HG03521 (cell line): ENCODE results near the gene RPS6KB1.
A peak's percentile ranks its signal among the peaks of the same experiment; 100 is the strongest.
"Not testable (repeated sequence)": the region's sequence is repeated elsewhere in the genome, so short reads cannot be mapped to it uniquely, and the experiment has no call there.

Experiments used
- ATAC-seq: cut with Tn5 transposase; IDR thresholded peaks from one replicate; pipeline ENCODE4 v1.9.1; 2021; ENCODE audit warnings: mild to moderate bottlenecking, moderate library complexity; ENCODE audit not compliant: unreplicated experiment

The RPS6KB1 gene

DNA sequence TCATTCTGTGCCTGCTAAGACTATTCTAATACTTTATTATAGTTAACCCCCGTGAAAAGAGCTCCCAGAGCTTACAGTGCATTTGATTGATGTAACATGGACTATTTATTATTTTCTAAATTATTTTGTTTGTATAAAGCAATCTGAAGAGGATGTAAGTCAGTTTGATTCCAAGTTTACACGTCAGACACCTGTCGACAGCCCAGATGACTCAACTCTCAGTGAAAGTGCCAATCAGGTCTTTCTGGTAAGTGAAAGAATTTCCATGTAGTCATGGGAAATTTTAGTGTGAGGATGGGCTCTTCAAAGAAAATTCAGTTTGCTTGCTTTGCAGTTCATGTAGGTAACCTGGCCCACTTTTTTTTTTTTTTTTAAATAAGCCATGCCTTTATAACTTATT is 47.8 kb downstream of the RPS6KB1 start:
- ATAC-seq = not testable (repeated sequence)

DNA sequence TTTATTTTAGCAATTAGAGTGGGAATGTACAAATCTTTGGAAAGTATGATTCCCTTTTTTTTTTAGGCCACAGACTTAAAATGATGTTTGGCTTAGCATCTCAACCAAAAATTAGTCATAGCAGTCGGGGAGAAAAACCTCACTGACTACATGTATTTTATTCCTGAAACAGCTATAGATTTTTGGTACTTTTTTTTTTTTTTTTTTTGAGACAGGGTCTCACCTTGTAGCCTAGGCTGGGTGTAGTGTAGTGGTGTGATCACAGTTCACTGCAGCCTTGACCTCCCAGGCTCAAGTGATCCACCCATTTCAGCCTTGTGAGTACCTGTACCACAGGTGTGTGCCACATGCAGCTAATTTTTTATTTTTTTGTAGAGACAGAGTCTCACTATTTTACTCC is 48.2 kb downstream of the RPS6KB1 start:
- no peak for ATAC-seq

DNA sequence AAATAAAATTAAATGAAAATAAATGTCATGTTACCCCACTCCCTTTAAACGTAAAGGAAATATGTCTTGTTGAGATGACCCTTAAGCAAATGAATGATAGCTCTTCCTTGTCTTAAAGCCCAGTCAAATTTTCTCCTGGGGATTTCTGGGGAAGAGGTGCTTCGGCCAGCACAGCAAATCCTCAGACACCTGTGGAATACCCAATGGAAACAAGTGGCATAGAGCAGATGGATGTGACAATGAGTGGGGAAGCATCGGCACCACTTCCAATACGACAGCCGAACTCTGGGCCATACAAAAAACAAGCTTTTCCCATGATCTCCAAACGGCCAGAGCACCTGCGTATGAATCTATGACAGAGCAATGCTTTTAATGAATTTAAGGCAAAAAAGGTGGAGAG is 53.5 kb downstream of the RPS6KB1 start:
- ATAC-seq = not testable (repeated sequence)

DNA sequence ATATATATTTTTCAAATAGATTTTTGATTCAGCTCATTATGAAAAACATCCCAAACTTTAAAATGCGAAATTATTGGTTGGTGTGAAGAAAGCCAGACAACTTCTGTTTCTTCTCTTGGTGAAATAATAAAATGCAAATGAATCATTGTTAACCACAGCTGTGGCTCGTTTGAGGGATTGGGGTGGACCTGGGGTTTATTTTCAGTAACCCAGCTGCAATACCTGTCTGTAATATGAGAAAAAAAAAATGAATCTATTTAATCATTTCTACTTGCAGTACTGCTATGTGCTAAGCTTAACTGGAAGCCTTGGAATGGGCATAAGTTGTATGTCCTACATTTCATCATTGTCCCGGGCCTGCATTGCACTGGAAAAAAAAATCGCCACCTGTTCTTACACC is 54.4 kb downstream of the RPS6KB1 start:
- ATAC-seq = not testable (repeated sequence)

DNA sequence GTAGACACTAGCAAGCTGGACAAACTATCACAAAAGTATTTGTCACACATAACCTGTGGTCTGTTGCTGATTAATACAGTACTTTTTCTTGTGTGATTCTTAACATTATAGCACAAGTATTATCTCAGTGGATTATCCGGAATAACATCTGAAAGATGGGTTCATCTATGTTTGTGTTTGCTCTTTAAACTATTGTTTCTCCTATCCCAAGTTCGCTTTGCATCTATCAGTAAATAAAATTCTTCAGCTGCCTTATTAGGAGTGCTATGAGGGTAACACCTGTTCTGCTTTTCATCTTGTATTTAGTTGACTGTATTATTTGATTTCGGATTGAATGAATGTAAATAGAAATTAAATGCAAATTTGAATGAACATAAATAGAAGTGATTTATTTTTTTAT is 57.1 kb downstream of the RPS6KB1 start:
- no peak for ATAC-seq

DNA sequence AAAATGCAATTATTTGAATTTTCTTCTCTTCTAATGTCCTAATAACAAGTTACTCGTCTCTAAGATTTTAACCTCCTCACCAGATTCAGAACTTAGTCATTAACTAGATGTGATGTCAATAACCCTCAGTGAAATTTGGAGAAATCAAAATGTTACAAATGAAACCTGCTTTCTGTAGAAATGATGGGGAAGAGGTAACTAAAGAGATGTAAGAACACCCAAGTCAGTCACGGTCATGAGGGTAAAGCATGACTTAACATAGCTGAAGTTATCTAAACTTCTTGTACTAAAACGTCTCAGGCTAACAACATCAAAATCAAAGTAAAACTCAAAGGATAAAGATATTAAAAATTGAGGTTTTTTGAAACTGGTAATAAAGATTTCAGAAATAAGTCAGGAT is 61.9 kb downstream of the RPS6KB1 start:
- no peak for ATAC-seq

DNA sequence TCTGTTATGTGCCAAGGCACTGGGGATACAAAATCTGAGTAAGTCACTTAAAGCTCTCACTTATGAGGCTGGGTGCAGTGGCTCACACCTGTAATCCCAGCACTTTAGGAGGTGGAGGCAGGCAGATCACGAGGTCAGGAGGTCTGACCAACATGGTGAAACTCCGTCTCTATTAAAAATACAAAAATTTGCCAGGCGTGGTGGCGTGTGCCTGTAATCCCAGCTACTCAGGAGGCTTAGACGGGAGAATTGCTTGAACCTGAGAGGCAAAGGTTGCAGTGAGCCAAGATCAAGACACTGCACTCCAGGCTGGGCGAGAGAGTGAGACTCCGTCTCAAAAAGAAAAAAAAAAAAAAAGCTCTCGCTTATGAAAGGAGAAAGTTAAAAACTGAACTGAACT is 66.7 kb downstream of the RPS6KB1 start:
- ATAC-seq = not testable (repeated sequence)

DNA sequence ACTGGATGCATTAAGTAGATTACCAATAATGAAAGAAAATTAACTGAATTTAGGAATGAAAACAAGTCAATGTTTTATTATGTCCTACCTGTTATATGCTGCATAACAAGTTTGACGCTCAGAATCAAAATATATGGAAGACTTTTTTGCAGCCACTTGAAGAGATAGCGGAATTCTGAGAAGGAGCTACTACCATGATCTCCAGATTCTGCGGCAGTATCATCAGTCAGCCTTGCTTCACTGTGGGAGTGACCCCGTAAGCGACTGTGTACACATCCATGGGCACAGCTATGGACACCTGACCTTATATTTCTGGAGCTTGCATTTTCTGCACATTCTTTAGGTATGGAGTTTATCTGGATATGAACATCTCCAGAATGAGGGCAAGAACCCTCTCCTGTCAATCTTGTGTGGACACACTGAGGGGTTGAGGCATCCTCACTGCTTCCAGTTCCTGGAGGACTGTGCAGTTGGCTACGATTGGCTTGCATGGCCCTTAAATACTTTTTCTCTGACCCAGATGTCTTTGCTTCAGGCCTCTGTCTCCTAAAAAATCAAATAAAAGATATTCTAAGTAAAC is 69.9 kb downstream of the RPS6KB1 start:
- ATAC-seq = no peak

DNA sequence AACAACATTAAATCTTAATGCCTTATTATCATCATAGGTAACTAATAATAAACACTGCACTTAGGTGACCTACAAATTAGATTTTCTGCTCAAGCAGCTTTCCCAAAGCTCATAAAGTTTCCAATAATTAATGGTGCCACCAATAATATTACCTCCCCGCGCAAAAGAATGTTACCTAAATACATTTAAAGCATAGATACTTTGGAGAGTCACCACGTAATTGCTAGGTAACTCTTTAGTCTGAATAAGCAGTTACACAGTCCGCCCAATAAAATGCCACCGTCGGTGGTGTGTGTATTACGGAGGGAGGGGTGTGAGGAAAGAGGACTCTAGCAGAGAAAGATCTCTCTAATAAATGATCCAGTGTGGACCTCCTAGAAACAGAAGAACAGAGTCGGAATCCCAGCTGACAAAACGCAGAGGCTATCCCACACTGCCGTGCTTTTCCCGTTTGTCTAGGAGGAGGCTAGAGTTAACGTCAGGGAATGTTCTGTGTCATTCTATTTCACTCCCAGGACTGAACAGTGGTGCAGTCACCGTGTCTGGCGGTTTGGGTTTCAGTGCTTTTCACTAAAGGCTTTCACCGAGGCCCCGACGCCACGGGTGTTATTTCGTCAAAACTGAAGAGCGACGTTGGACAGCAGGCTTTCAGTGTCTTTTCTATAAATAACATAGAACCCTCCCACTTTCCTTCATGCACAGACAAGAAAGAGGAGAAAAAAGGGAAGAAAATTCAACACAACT is 71.0 kb downstream of the RPS6KB1 start:
- peak; percentile 40 for ATAC-seq

DNA sequence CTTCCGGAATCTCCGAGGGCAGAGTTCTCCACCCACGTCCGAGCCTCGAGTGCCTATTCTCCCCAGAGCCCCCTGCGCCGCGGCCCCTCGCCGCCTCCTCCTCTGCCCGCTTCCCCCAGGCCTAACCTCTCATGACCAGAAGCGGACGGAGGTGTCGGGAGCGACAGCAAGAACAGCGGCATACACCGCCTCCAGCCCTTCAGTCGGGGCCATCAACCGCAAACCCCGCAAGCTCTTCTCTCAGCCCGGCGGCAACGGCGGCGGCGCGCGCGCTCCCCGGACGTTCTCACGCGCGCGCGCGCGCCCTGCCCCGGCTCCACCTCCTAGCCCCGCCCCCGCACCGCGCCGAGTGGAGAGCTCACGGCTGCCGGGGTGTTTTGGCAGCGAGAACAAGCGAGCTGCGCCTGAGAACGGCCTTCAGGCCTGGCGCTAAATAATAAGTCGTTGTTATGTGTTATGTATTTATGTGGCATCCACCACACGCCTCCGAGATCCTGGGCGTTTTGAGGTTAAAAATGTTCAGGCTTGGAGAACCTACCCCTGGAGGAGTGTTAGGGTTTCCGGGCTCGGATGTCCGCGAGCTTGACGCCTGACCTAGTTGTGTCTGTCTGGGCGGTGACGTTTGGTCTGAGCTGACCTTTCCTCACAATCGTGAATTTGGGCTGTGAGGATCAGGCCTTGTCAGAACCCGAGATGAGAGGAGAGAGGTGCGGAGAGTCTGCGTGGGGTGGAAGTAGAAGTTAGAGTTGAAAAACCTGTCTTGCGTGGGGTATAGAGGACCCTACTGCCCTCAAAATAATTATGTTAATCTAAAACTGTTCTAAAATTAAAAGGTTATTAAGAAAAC is 71.8 kb downstream of the RPS6KB1 start, which contains the start of gene RNFT1:
Gene RNFT1, minus strand, starts transcription at position 259 of the 847 bp plus-strand sequence. Its CDS starts 77 bp downstream, at position 182.
- ATAC-seq = peak; percentile 84

DNA sequence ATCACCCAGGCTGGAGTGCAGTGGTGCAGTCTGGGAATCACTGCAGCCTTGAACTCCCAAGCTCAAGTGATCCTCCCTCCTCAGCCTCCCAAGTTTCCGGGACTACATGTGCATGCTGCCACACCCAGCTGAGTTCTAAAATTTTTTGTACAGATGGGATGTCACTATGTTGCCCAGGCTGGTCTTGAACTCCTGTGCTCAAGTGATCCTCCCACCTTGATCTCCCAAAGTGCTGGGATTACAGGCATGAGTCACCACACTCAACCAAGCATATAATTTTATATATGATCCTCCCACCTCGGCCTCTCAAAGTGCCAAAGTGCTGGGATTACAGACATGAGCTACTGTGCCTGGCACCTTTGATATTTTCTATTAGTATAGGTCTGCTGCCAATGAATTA is 78.8 kb downstream of the RPS6KB1 start:
- ATAC-seq = not testable (repeated sequence)

DNA sequence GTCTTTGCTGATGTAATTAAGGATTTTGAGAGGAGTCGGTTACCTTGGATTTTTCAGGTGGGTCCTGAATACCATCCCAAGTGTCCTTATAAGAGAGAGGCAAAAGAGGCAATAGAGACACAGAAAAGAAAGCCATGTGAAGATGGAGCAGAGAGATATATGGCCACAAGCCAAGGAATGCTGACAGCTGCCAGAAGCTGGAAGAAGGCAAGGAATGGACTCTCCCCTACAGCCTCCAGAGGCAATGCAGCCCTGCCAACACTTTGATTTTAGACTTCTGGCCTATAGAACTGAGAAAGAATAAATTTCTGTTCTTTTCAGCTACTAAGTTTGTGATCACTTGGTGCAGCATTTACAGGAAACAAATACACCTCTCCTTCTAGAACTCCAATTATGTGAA is 79.9 kb downstream of the RPS6KB1 start:
- no peak for ATAC-seq

DNA sequence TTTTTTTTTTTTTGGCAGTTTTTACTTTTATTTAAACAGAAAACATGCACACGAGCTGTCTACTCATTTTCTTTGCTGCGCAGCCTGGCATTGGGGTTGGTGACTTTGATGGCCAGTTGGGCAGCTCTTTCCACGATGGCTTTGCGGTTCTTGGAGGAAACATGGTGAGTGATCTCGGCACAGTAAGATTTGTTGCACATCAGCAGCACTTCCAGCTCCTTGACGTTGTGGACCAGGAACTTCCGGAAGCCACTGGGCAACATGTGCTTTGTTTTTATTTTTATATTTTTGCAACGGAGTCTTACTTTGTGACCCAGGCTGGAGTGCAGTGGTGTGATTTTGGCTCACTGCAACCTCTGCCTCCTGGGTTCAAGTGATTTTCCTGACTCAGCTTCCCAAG is 80.6 kb downstream of the RPS6KB1 start:
- ATAC-seq = not testable (repeated sequence)

DNA sequence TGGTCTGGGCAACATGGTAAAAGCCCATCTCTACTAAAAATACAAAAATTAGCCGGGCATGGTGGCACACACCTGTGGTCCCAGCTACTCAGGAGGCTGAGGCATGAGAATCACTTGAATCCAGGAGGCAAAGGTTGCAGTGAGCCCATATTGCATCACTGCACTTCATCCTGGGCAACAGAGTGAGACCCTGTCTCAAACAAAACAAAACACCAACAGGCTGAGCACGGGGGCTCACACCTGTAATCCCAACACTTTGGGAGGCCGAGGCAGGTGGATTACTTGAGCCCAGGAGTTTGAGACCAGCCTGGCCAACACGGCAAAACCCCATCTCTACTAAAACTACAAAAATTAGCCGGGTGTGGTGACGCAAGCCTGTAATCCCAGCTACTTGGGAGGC is 82.2 kb downstream of the RPS6KB1 start:
- not testable (repeated sequence) for ATAC-seq

DNA sequence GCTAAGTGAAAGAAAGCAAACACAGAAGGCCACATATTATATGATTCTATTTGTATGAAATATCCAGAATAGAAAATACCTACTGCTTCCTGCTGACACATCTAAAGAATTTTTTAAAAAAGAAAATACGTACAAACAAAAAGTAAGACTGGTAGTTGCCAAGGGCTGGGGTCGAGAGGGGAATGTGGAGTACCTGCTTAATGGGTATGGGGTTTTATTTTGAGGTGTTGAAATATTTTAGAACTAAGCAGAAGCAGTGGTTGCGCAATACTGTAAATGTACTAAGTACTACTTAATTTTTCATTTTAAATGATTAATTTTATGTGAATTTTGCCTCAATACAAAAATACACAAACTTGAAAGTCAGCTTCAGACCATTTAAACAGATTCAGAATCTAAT is 103.7 kb downstream of the RPS6KB1 start:
- not testable (repeated sequence) for ATAC-seq
